Measurements from ENCODE around the gene CYP2S1.

- TF ChIP-seq POLR2A (IDR thresholded peaks at IDR 0.05), result no peak
- no peak for TF ChIP-seq POLR2AphosphoS5 (IDR thresholded peaks at IDR 0.05)
Measured at GRCh38 chr19:41156207-41156606, 36.8 kb upstream of the CYP2S1 start.

Measured in breast epithelium (tissue), 3 donors.